Activated B cell treated with CpG ODN at 0.5 μM for 24 hours (primary cell): ENCODE data around the gene LAMP1. TPM values are rescaled to one million over a fixed set of nuclear protein-coding genes. Genes with fewer than 3 reads are reported as not detected.
A peak's percentile ranks its signal among the peaks of the same experiment; 100 is the strongest.
"Not testable (repeated sequence)": the region's sequence is repeated elsewhere in the genome, so short reads cannot be mapped to it uniquely, and the experiment has no call there.

Source experiments
- ATAC-seq: fragments of 200-7000 bp; cut with Tn5 transposase; one replicate; pipeline ENCODE4 v1.10.0; 2021; ENCODE audit warnings: low read depth, mild to moderate bottlenecking, moderate library complexity
- CTCF ChIA-PET: fragments of 350-600 bp; sonication (Branson Sonifier 250); formaldehyde crosslinking; loops from one replicate; lab custom pipeline; 2021; ENCODE audit warnings: antibody characterized with exemption; lab: Charles Lee
- POLR2A ChIA-PET: fragments of 350-600 bp; sonication (Branson Sonifier 250); formaldehyde crosslinking; loops from one replicate; lab custom pipeline; 2021; ENCODE audit warnings: antibody characterized with exemption; lab: Charles Lee
- DNase-seq: peaks from one replicate; pipeline ENCODE4 v3.0.0; 2022
- H3K27ac Mint-ChIP-seq: one replicate; pipeline ENCODE4 v1.8.0; 2020; ENCODE audit warnings: mixed read lengths
- H3K27me3 Mint-ChIP-seq: one replicate; pipeline ENCODE4 v1.8.0; 2021; ENCODE audit warnings: mixed read lengths
- H3K36me3 Mint-ChIP-seq: one replicate; pipeline ENCODE4 v1.8.0; 2021; ENCODE audit warnings: low read depth, mixed read lengths
- H3K4me1 Mint-ChIP-seq: one replicate; pipeline ENCODE4 v1.8.0; 2021; ENCODE audit warnings: mixed read lengths
- H3K4me3 Mint-ChIP-seq: one replicate; pipeline ENCODE4 v1.8.0; 2020; ENCODE audit warnings: mild to moderate bottlenecking, mixed read lengths
- H3K9me3 Mint-ChIP-seq: one replicate; pipeline ENCODE4 v1.8.0; 2020; ENCODE audit warnings: mixed read lengths
- intact Hi-C: fragments of 100-400 bp; cut with micrococcal nuclease; formaldehyde crosslinking; loops from one replicate; pipeline ENCODE4 v1.15.1; 2024
- total RNA-seq: library from RNA; stranded (reverse); gene quantifications from 2 replicates; pipeline ENCODE4 v1.2.3, GENCODE V29; 2022
- TF ChIP-seq, protein P1 (sequence below): fragments of 200-600 bp; IDR thresholded peaks from one replicate; pipeline ENCODE4 v1.8.0; 2022; ENCODE audit warnings: antibody characterized with exemption, mild to moderate bottlenecking

Gene LAMP1, protein sequence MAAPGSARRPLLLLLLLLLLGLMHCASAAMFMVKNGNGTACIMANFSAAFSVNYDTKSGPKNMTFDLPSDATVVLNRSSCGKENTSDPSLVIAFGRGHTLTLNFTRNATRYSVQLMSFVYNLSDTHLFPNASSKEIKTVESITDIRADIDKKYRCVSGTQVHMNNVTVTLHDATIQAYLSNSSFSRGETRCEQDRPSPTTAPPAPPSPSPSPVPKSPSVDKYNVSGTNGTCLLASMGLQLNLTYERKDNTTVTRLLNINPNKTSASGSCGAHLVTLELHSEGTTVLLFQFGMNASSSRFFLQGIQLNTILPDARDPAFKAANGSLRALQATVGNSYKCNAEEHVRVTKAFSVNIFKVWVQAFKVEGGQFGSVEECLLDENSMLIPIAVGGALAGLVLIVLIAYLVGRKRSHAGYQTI
- 83.7 and 86.2 TPM in 2 replicates for total RNA-seq

DNA sequence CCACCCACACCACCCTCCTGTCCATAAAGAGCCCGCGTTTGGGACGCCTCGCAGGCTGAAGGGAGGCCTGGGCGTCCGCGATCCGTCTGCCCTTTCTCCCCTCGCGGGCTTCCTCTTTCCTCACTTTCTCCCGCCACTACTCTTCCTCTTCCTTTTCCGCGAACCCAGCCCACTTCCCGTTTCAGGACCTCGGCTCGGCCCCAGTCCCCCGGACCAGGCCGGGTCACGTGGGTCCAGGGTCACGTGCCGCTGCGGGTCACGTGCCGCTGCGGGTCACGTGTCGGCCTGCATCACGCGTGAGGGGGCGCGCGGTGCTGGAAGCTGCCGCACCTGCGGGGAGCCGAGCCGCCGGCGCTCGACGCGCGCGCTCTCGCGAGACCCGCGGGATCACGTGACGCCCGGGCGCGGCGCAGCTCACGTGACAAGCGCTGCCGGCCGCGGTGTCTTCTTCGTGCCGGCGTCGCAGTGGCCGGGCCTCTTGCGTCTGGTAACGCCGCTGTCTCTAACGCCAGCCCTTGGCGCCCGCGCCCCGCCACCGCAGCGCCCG lies at the start of gene LAMP1:
Gene LAMP1, plus strand, starts transcription at position 417 of the 547 bp plus-strand sequence. CDS start 196 bp downstream, outside the sequence.
- H3K4me1 Mint-ChIP-seq, result peaks cover 45% of the 10 kb centered on the region
- peak within 1 kb of the TSS; percentile 98 for H3K27ac Mint-ChIP-seq
- no peaks in the 10 kb centered on the region for H3K9me3 Mint-ChIP-seq
- intact Hi-C loops, result loop anchor here (1.0 to 10.0 kb wide), 7 partner anchors 50 to 835 kb away; partner anchors contain the start of genes CUL4A, DCUN1D2, RASA3 and TUBGCP3
- ChIA-PET POLR2A (interaction anchor here (1.1 to 2.3 kb wide), 2 partner anchors 88 to 984 kb away, joined by 3 to 40 read pairs; partner anchors contain the start of genes CUL4A, PCID2 and UPF3A), CTCF (interaction anchor here (1.3 kb wide), 1 partner anchor 87 kb away, joined by 5 read pairs; the partner anchor contains the start of gene CUL4A)
- TF ChIP-seq, protein P1, sequence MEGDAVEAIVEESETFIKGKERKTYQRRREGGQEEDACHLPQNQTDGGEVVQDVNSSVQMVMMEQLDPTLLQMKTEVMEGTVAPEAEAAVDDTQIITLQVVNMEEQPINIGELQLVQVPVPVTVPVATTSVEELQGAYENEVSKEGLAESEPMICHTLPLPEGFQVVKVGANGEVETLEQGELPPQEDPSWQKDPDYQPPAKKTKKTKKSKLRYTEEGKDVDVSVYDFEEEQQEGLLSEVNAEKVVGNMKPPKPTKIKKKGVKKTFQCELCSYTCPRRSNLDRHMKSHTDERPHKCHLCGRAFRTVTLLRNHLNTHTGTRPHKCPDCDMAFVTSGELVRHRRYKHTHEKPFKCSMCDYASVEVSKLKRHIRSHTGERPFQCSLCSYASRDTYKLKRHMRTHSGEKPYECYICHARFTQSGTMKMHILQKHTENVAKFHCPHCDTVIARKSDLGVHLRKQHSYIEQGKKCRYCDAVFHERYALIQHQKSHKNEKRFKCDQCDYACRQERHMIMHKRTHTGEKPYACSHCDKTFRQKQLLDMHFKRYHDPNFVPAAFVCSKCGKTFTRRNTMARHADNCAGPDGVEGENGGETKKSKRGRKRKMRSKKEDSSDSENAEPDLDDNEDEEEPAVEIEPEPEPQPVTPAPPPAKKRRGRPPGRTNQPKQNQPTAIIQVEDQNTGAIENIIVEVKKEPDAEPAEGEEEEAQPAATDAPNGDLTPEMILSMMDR, result no peak
- H3K27me3 Mint-ChIP-seq, result peaks cover 16% of the 10 kb centered on the region
- peak within 1 kb of the TSS; percentile 94 for H3K4me3 Mint-ChIP-seq
- DNase-seq (peak; percentile 100), ATAC-seq (peak; percentile 80)
- H3K36me3 Mint-ChIP-seq, result peaks cover 15% of the 10 kb centered on the region

DNA sequence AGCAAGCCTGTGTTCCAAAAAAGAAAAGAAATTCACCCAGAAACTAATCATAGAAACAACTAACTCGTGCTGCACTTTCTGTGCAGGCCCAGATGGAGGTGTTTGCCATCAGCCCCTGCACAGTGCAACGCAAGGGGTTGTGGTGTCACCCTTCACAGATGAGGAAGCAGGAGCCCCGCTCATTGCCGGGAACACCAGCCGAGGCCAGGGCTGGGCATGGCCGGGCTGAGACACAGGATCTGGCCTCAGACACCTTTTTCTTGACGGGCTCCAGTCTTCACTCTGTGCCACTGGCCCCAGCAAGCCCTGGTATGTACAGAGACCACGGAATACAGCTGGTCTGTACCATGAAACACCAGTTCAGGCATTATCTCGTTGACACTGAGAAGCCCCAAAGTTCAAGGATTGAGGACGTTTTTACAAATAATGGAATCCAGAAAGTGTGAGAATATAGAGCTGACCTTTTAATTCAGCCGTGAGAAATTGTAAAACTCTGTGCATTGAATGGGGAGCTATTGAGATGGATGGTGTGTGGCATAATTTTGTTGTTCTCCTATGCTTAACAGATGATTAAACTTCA lies 44.4 kb upstream of the LAMP1 start:
- H3K4me3 Mint-ChIP-seq, result no peak overlapping the region
- ChIA-PET CTCF (no interaction called here), POLR2A (no interaction called here)
- intact Hi-C loops, result no loop called here
- no peaks in the 10 kb centered on the region for H3K4me1 Mint-ChIP-seq
- peaks cover 87% of the 10 kb centered on the region for H3K36me3 Mint-ChIP-seq
- H3K9me3 Mint-ChIP-seq, result no peaks in the 10 kb centered on the region
- H3K27ac Mint-ChIP-seq, result no peak overlapping the region
- TF ChIP-seq, protein P1, result no peak
- DNase-seq, result no peak
- ATAC-seq, result no peak
- no peaks in the 10 kb centered on the region for H3K27me3 Mint-ChIP-seq

DNA sequence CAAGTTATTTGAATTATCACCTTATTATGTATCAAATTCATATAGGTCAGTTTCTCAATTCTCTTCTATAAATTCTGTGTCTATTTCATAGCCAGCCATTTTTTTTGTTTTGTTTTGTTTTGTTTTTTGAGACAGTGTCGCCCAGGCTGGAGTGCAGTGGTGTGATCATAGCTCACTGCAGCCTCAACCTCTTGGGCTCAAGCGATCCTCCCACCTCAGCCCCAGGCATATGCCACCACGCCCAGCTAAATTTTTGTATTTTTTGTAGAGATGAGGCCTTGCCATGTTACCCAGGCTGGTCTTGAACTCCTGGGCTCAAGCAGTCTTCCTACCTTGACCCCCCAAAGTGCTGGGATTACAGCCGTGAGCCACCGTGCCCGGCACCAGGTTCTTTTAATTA lies 39.1 kb upstream of the LAMP1 start:
- POLR2A ChIA-PET, H3K27ac Mint-ChIP-seq, H3K27me3 Mint-ChIP-seq, intact Hi-C loops, H3K9me3 Mint-ChIP-seq, DNase-seq, H3K4me3 Mint-ChIP-seq, ATAC-seq, H3K4me1 Mint-ChIP-seq: not testable (repeated sequence)
- H3K36me3 Mint-ChIP-seq, result peaks cover 75% of the 10 kb centered on the region
- CTCF ChIA-PET, result interaction anchor here (0.6 kb wide), 1 partner anchor 12 kb away, joined by 4 read pairs; no protein-coding TSS in a partner anchor

DNA sequence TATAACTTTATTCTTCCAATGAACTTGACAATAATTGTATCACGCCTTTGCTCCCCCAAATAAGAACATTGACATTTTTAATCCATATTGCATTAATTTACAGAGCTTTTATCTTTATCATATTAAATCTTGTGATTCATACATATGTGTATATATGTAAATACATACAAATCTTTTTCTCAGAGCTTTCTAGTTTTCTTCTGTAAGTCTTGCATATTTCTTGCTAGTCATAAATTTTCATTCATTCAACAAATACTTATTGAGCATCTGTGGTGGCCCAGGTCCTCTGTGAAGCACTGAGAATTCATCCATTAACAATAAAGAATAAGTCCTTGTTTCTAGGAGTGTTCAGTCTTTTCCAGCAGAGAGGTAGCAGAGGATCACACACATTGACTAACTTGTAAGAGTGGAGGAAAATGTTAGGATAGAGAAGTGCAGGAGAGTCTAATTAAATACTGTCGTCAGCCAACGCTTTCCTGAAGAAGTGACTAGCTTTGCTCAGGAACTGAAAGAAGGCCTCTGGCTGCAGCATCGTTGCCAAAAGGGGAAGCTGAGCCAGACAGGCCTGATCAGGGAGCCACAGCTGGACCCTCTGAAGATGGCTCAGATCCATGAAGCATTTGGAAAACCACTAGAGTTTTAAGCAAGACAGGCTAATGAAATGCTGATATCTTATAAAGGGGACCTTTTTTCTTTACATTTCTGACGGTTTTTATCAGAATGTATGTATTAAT lies 38.6 kb upstream of the LAMP1 start:
- H3K36me3 Mint-ChIP-seq, result peaks cover 77% of the 10 kb centered on the region

More for the DNA sequence above, 38.6 kb upstream of the LAMP1 start:
- ChIA-PET POLR2A (interaction anchor here (0.6 kb wide), 1 partner anchor 48 kb away, joined by 3 read pairs; no protein-coding TSS in a partner anchor), CTCF (interaction anchor here (0.6 kb wide), 1 partner anchor 11 kb away, joined by 4 read pairs; no protein-coding TSS in a partner anchor)
- Mint-ChIP-seq H3K4me3 (no peak overlapping the region), H3K27me3 (no peaks in the 10 kb centered on the region), H3K9me3 (peaks cover 2% of the 10 kb centered on the region), H3K27ac (no peak overlapping the region), H3K4me1 (no peaks in the 10 kb centered on the region)
- intact Hi-C loops, result no loop called here
- ATAC-seq, result no peak
- no peak for DNase-seq
- TF ChIP-seq, protein P1, result no peak
